Measurements from ENCODE around the gene ALDH3A2.

Gene ALDH3A2

GRCh38 chr17:19648475-19649273 lies at the start of gene ALDH3A2:
ALDH3A2 (plus strand) TSS chr17:19648751; CDS start chr17:19648972, 221 bp downstream.
- peak; percentile 98 for DNase-seq

GRCh38 chr17:19610311-19610710 lies 38.2 kb upstream of the ALDH3A2 start:
- DNase-seq, result no peak

GRCh38 chr17:19610879-19611278 lies 37.7 kb upstream of the ALDH3A2 start:
- DNase-seq, result no peak

GRCh38 chr17:19613979-19614378 lies 34.6 kb upstream of the ALDH3A2 start:
- no peak for DNase-seq

GRCh38 chr17:19614900-19615299 lies 33.7 kb upstream of the ALDH3A2 start:
- no peak for DNase-seq

- no peak for DNase-seq
Observed at GRCh38 chr17:19618015-19618414, 30.5 kb upstream of the ALDH3A2 start.

- no peak for DNase-seq
Observed at GRCh38 chr17:19619705-19620325, 28.7 kb upstream of the ALDH3A2 start.

GRCh38 chr17:19621697-19622096 lies 26.9 kb upstream of the ALDH3A2 start:
- DNase-seq, result no peak

- no peak for DNase-seq
Observed at GRCh38 chr17:19626079-19626478, 22.5 kb upstream of the ALDH3A2 start.

GRCh38 chr17:19629449-19629848 lies 19.1 kb upstream of the ALDH3A2 start:
- DNase-seq, result no peak

- no peak for DNase-seq
Observed at GRCh38 chr17:19630035-19630434, 18.5 kb upstream of the ALDH3A2 start.

GRCh38 chr17:19630661-19631060 lies 17.9 kb upstream of the ALDH3A2 start:
- no peak for DNase-seq

- DNase-seq, result no peak
Observed at GRCh38 chr17:19631905-19632304, 16.6 kb upstream of the ALDH3A2 start.

GRCh38 chr17:19641687-19642372 lies 6.7 kb upstream of the ALDH3A2 start:
- DNase-seq, result no peak

- DNase-seq, result no peak
Observed at GRCh38 chr17:19642373-19642893, 6.1 kb upstream of the ALDH3A2 start.

- no peak for DNase-seq
Observed at GRCh38 chr17:19644493-19645210, 3.9 kb upstream of the ALDH3A2 start.

GRCh38 chr17:19645734-19646201 lies 2.8 kb upstream of the ALDH3A2 start:
- no peak for DNase-seq

GRCh38 chr17:19646788-19647696 lies 1.5 kb upstream of the ALDH3A2 start:
- DNase-seq, result no peak

GRCh38 chr17:19647697-19648474 lies 665 bp upstream of the ALDH3A2 start:
- peak; percentile 60 for DNase-seq

- no peak for DNase-seq
Observed at GRCh38 chr17:19649274-19649541, 657 bp downstream of the ALDH3A2 start.

GRCh38 chr17:19650826-19651225 lies 2.3 kb downstream of the ALDH3A2 start:
- DNase-seq, result no peak
